GM20431 (cell line): Measurements from ENCODE around the gene SGK1.

Experiments
- in situ Hi-C: fragments of 300-500 bp; cut with MseI, MboI; formaldehyde crosslinking; loops from one replicate; pipeline ENCODE4 v1.15.0; 2020; ENCODE audit warnings: low sequenced_read_pairs; ENCODE audit not compliant: unreplicated experiment

Gene SGK1

GRCh38 chr6:134148566-134148965, 169.3 kb downstream of the SGK1 start:
- in situ Hi-C loops, result no loop called here

- in situ Hi-C loops, result no loop called here
These were observed 170.8 kb downstream of the SGK1 start for GRCh38 chr6:134147034-134147533.

- in situ Hi-C loops, result no loop called here
These were observed 171.5 kb downstream of the SGK1 start for GRCh38 chr6:134146268-134147033.

GRCh38 chr6:134145786-134146185, 172.1 kb downstream of the SGK1 start:
- in situ Hi-C loops, result no loop called here

- in situ Hi-C loops, result no loop called here
These were observed 179.5 kb downstream of the SGK1 start for GRCh38 chr6:134138226-134138975.

GRCh38 chr6:134134654-134135053, 183.3 kb downstream of the SGK1 start:
- in situ Hi-C loops, result no loop called here

GRCh38 chr6:134132494-134133141, 185.3 kb downstream of the SGK1 start:
- in situ Hi-C loops, result no loop called here

- in situ Hi-C loops, result no loop called here
These were observed 186.3 kb downstream of the SGK1 start for GRCh38 chr6:134131530-134132139.

- in situ Hi-C loops, result no loop called here
These were observed 189.8 kb downstream of the SGK1 start for GRCh38 chr6:134128146-134128545.

- in situ Hi-C loops, result no loop called here
These were observed 194.2 kb downstream of the SGK1 start for GRCh38 chr6:134123666-134124208.

GRCh38 chr6:134122775-134123174, 195.1 kb downstream of the SGK1 start:
- in situ Hi-C loops, result no loop called here

- in situ Hi-C loops, result no loop called here
These were observed 198.4 kb downstream of the SGK1 start for GRCh38 chr6:134119486-134119885.
